NCI-H128 (cell line): ENCODE results near the gene CST8.
A peak's percentile ranks its signal among the peaks of the same experiment; 100 is the strongest.
"Not testable (repeated sequence)": the region's sequence is repeated elsewhere in the genome, so short reads cannot be mapped to it uniquely, and the experiment has no call there.

Source experiments
- DNase-seq: peaks from one replicate; lab custom pipeline; 2025; ENCODE audit not compliant: unreplicated experiment; lab: John Stamatoyannopoulos, UW

CST8 gene

GRCh38 chr20:23490817-23491216 lies at the start of gene CST8:
Gene CST8, plus strand, starts transcription at chr20:23491117. Its CDS starts 551 bp downstream, at chr20:23491668.
- DNase-seq, result no peak

GRCh38 chr20:23441850-23442313 lies 49.0 kb upstream of the CST8 start:
- peak; percentile 55 for DNase-seq

- no peak for DNase-seq
Observed at GRCh38 chr20:23442436-23442835, 48.5 kb upstream of the CST8 start.

GRCh38 chr20:23444859-23445258 lies 46.1 kb upstream of the CST8 start:
- no peak for DNase-seq

GRCh38 chr20:23445596-23446217 lies 45.2 kb upstream of the CST8 start:
- DNase-seq, result no peak

- DNase-seq, result no peak
Observed at GRCh38 chr20:23446505-23446904, 44.4 kb upstream of the CST8 start.

- no peak for DNase-seq
Observed at GRCh38 chr20:23448167-23448566, 42.8 kb upstream of the CST8 start.

GRCh38 chr20:23449421-23449820 lies 41.5 kb upstream of the CST8 start:
- no peak for DNase-seq

- DNase-seq, result no peak
Observed at GRCh38 chr20:23450877-23451276, 40.0 kb upstream of the CST8 start.

- DNase-seq, result no peak
Observed at GRCh38 chr20:23451956-23452487, 38.9 kb upstream of the CST8 start.

- DNase-seq, result no peak
Observed at GRCh38 chr20:23452776-23453175, 38.1 kb upstream of the CST8 start, which contains the start of gene CST11. Gene CST11, minus strand, starts transcription at chr20:23452876. Its CDS starts 65 bp downstream, at chr20:23452811.

GRCh38 chr20:23453549-23454543 lies 37.1 kb upstream of the CST8 start:
- DNase-seq, result no peak

- no peak for DNase-seq
Observed at GRCh38 chr20:23454816-23455215, 36.1 kb upstream of the CST8 start.

- no peak for DNase-seq
Observed at GRCh38 chr20:23455639-23456038, 35.3 kb upstream of the CST8 start.

- no peak for DNase-seq
Observed at GRCh38 chr20:23456409-23456808, 34.5 kb upstream of the CST8 start.

GRCh38 chr20:23456873-23457272 lies 34.0 kb upstream of the CST8 start:
- no peak for DNase-seq

- DNase-seq, result no peak
Observed at GRCh38 chr20:23459461-23460150, 31.3 kb upstream of the CST8 start.

- DNase-seq, result no peak
Observed at GRCh38 chr20:23461180-23461579, 29.7 kb upstream of the CST8 start.

- DNase-seq, result not testable (repeated sequence)
Observed at GRCh38 chr20:23466961-23467360, 24.0 kb upstream of the CST8 start.

GRCh38 chr20:23472306-23472705 lies 18.6 kb upstream of the CST8 start:
- not testable (repeated sequence) for DNase-seq

- not testable (repeated sequence) for DNase-seq
Observed at GRCh38 chr20:23473293-23473692, 17.6 kb upstream of the CST8 start.
